Measurements from ENCODE around the gene DCC. TPM values are rescaled to one million over a fixed set of nuclear protein-coding genes. Genes with fewer than 3 reads are reported as not detected.

The DCC gene
- total RNA-seq, 2 experiments from 2014 or later: not detected

GRCh38 chr18:53040286-53040685 lies 700.3 kb downstream of the DCC start:
- POLR2A ChIA-PET: no interaction called here

GRCh38 chr18:53056064-53056463 lies 716.1 kb downstream of the DCC start:
- H3K27ac Mint-ChIP-seq: no peak overlapping the region
- DNase-seq: no peak
- ChIA-PET CTCF (no interaction called here), POLR2A (no interaction called here)
- no peak overlapping the region for H3K4me3 Mint-ChIP-seq
- no peaks in the 10 kb centered on the region for H3K36me3 Mint-ChIP-seq (ENCODE audit: low read depth)
- H3K9me3 Mint-ChIP-seq: peaks cover 2% of the 10 kb centered on the region
- H3K4me1 Mint-ChIP-seq: no peaks in the 10 kb centered on the region
- no peaks in the 10 kb centered on the region for H3K27me3 Mint-ChIP-seq

More at GRCh38 chr18:53040286-53040685, 700.3 kb downstream of the DCC start:
- Mint-ChIP-seq H3K27me3 (no peaks in the 10 kb centered on the region), H3K4me1 (no peaks in the 10 kb centered on the region), H3K9me3 (peaks cover 9% of the 10 kb centered on the region), H3K27ac (no peak overlapping the region), H3K36me3 (ENCODE audit: low read depth) (no peaks in the 10 kb centered on the region), H3K4me3 (no peak overlapping the region)
- DNase-seq: no peak
- CTCF ChIA-PET: no interaction called here

- Mint-ChIP-seq H3K9me3 (peaks cover 3% of the 10 kb centered on the region), H3K4me3 (no peak overlapping the region), H3K4me1 (no peaks in the 10 kb centered on the region), H3K27ac (no peak overlapping the region), H3K36me3 (ENCODE audit: low read depth) (no peaks in the 10 kb centered on the region), H3K27me3 (no peaks in the 10 kb centered on the region)
- CTCF ChIA-PET: no interaction called here
- POLR2A ChIA-PET: no interaction called here
- DNase-seq: no peak
These were observed 730.8 kb downstream of the DCC start for GRCh38 chr18:53070788-53071187.

- no peak for DNase-seq
- ChIA-PET POLR2A (no interaction called here), CTCF (no interaction called here)
- no peaks in the 10 kb centered on the region for H3K27me3 Mint-ChIP-seq
- no peaks in the 10 kb centered on the region for H3K9me3 Mint-ChIP-seq
- H3K36me3 Mint-ChIP-seq (ENCODE audit: low read depth): no peaks in the 10 kb centered on the region
- no peak overlapping the region for H3K27ac Mint-ChIP-seq
- no peak overlapping the region for H3K4me3 Mint-ChIP-seq
- no peaks in the 10 kb centered on the region for H3K4me1 Mint-ChIP-seq
These were observed 740.7 kb downstream of the DCC start for GRCh38 chr18:53080687-53081086.

GRCh38 chr18:53093636-53094035 lies 753.6 kb downstream of the DCC start:
- no peak for DNase-seq
- POLR2A ChIA-PET: no interaction called here
- CTCF ChIA-PET: no interaction called here
- H3K4me3 Mint-ChIP-seq: no peak overlapping the region
- H3K9me3 Mint-ChIP-seq: peaks cover 5% of the 10 kb centered on the region
- no peak overlapping the region for H3K27ac Mint-ChIP-seq
- no peaks in the 10 kb centered on the region for H3K36me3 Mint-ChIP-seq (ENCODE audit: low read depth)
- H3K27me3 Mint-ChIP-seq: no peaks in the 10 kb centered on the region
- no peaks in the 10 kb centered on the region for H3K4me1 Mint-ChIP-seq

GRCh38 chr18:53101536-53102105 lies 761.6 kb downstream of the DCC start:
- Mint-ChIP-seq H3K4me3 (no peak overlapping the region), H3K27me3 (no peaks in the 10 kb centered on the region), H3K36me3 (ENCODE audit: low read depth) (no peaks in the 10 kb centered on the region), H3K27ac (no peak overlapping the region), H3K4me1 (no peaks in the 10 kb centered on the region), H3K9me3 (peaks cover 6% of the 10 kb centered on the region)
- DNase-seq: no peak
- ChIA-PET POLR2A (no interaction called here), CTCF (no interaction called here)

GRCh38 chr18:53114441-53114840 lies 774.4 kb downstream of the DCC start:
- Mint-ChIP-seq H3K27me3 (no peaks in the 10 kb centered on the region), H3K4me1 (no peaks in the 10 kb centered on the region), H3K9me3 (peaks cover 5% of the 10 kb centered on the region), H3K4me3 (no peak overlapping the region), H3K36me3 (ENCODE audit: low read depth) (no peaks in the 10 kb centered on the region), H3K27ac (no peak overlapping the region)
- no peak for DNase-seq
- CTCF ChIA-PET: no interaction called here
- POLR2A ChIA-PET: no interaction called here

GRCh38 chr18:53115876-53116585 lies 776.0 kb downstream of the DCC start:
- H3K27me3 Mint-ChIP-seq: no peaks in the 10 kb centered on the region

GRCh38 chr18:53117851-53118250 lies 777.9 kb downstream of the DCC start:
- no peaks in the 10 kb centered on the region for H3K27me3 Mint-ChIP-seq
- no peaks in the 10 kb centered on the region for H3K4me1 Mint-ChIP-seq
- H3K9me3 Mint-ChIP-seq: no peaks in the 10 kb centered on the region
- no peak for DNase-seq
- ChIA-PET POLR2A (no interaction called here), CTCF (no interaction called here)
- H3K36me3 Mint-ChIP-seq (ENCODE audit: low read depth): no peaks in the 10 kb centered on the region
- H3K27ac Mint-ChIP-seq: no peak overlapping the region
- H3K4me3 Mint-ChIP-seq: no peak overlapping the region

More at GRCh38 chr18:53115876-53116585, 776.0 kb downstream of the DCC start:
- H3K4me1 Mint-ChIP-seq: no peaks in the 10 kb centered on the region
- POLR2A ChIA-PET: no interaction called here
- DNase-seq: no peak
- no peak overlapping the region for H3K27ac Mint-ChIP-seq
- CTCF ChIA-PET: no interaction called here
- H3K9me3 Mint-ChIP-seq: peaks cover 2% of the 10 kb centered on the region
- H3K36me3 Mint-ChIP-seq (ENCODE audit: low read depth): no peaks in the 10 kb centered on the region
- H3K4me3 Mint-ChIP-seq: no peak overlapping the region

GRCh38 chr18:53126210-53126609 lies 786.2 kb downstream of the DCC start:
- H3K27ac Mint-ChIP-seq: no peak overlapping the region
- CTCF ChIA-PET: no interaction called here
- H3K4me3 Mint-ChIP-seq: no peak overlapping the region

GRCh38 chr18:53131001-53131400 lies 791.0 kb downstream of the DCC start:
- Mint-ChIP-seq H3K36me3 (ENCODE audit: low read depth) (no peaks in the 10 kb centered on the region), H3K4me1 (no peaks in the 10 kb centered on the region), H3K9me3 (peaks cover 6% of the 10 kb centered on the region), H3K4me3 (no peak overlapping the region), H3K27ac (no peak overlapping the region), H3K27me3 (no peaks in the 10 kb centered on the region)
- CTCF ChIA-PET: no interaction called here
- DNase-seq: no peak
- POLR2A ChIA-PET: no interaction called here

More at GRCh38 chr18:53126210-53126609, 786.2 kb downstream of the DCC start:
- POLR2A ChIA-PET: no interaction called here
- H3K9me3 Mint-ChIP-seq: peaks cover 2% of the 10 kb centered on the region
- no peak for DNase-seq
- H3K27me3 Mint-ChIP-seq: no peaks in the 10 kb centered on the region
- no peaks in the 10 kb centered on the region for H3K4me1 Mint-ChIP-seq
- H3K36me3 Mint-ChIP-seq (ENCODE audit: low read depth): no peaks in the 10 kb centered on the region

GRCh38 chr18:53134711-53135110 lies 794.7 kb downstream of the DCC start:
- H3K4me3 Mint-ChIP-seq: no peak overlapping the region
- no peaks in the 10 kb centered on the region for H3K27me3 Mint-ChIP-seq
- H3K36me3 Mint-ChIP-seq (ENCODE audit: low read depth): no peaks in the 10 kb centered on the region
- no peak overlapping the region for H3K27ac Mint-ChIP-seq
- ChIA-PET CTCF (no interaction called here), POLR2A (no interaction called here)
- peaks cover 6% of the 10 kb centered on the region for H3K9me3 Mint-ChIP-seq
- H3K4me1 Mint-ChIP-seq: no peaks in the 10 kb centered on the region
- DNase-seq: no peak

- Mint-ChIP-seq H3K4me1 (no peaks in the 10 kb centered on the region), H3K27me3 (no peaks in the 10 kb centered on the region), H3K4me3 (no peak overlapping the region), H3K9me3 (peaks cover 6% of the 10 kb centered on the region), H3K36me3 (ENCODE audit: low read depth) (no peaks in the 10 kb centered on the region), H3K27ac (no peak overlapping the region)
- CTCF ChIA-PET: no interaction called here
- POLR2A ChIA-PET: no interaction called here
- DNase-seq: no peak
These were observed 795.7 kb downstream of the DCC start for GRCh38 chr18:53135654-53136053.

- DNase-seq: no peak
- no peaks in the 10 kb centered on the region for H3K4me1 Mint-ChIP-seq
- H3K4me3 Mint-ChIP-seq: no peak overlapping the region
- no peaks in the 10 kb centered on the region for H3K36me3 Mint-ChIP-seq (ENCODE audit: low read depth)
- POLR2A ChIA-PET: no interaction called here
- CTCF ChIA-PET: no interaction called here
- peaks cover 4% of the 10 kb centered on the region for H3K9me3 Mint-ChIP-seq
- no peaks in the 10 kb centered on the region for H3K27me3 Mint-ChIP-seq
- H3K27ac Mint-ChIP-seq: no peak overlapping the region
These were observed 799.9 kb downstream of the DCC start for GRCh38 chr18:53139746-53140500.

All from activated CD4-positive, alpha-beta memory T cell treated with anti-CD3 and anti-CD28 coated beads, Interleukin-2, amount 10 ng/mL, durations not matched to agents 7 days and 5 days (primary cell).